HepG2 (cell line): Measurements from ENCODE around the gene C2orf81. TPM values are rescaled to one million over a fixed set of nuclear protein-coding genes. Genes with fewer than 3 reads are reported as not detected.
A peak's percentile ranks its signal among the peaks of the same experiment; 100 is the strongest.

ENCODE experiments used
- ARNTL ChIP-seq: sonication (generic); formaldehyde crosslinking; IDR thresholded peaks from 2 replicates; pipeline ENCODE4 v1.4.0; 2020; ENCODE audit warnings: mild to moderate bottlenecking, missing genetic modification reagents
- GTF2F1 ChIP-seq: fragments of 150-350 bp; IDR thresholded peaks from 2 replicates; pipeline ENCODE4 v1.6.1; 2014; ENCODE audit warnings: low read length
- ONECUT2 ChIP-seq: sonication (generic); formaldehyde crosslinking; IDR thresholded peaks from 2 replicates; pipeline ENCODE4 v1.4.0; 2020; ENCODE audit warnings: missing genetic modification reagents
- RNF2 ChIP-seq: fragments of 450-650 bp; conservative IDR thresholded peaks from 2 replicates; pipeline ENCODE4 v1.6.1; 2016; ENCODE audit warnings: low read depth
- SAFB2 ChIP-seq: sonication (generic); formaldehyde crosslinking; IDR thresholded peaks from 2 replicates; pipeline ENCODE4 v1.5.1; 2020; ENCODE audit warnings: missing genetic modification reagents, low read depth, mild to moderate bottlenecking, borderline replicate concordance
- SRSF9 ChIP-seq: fragments of 200-400 bp; formaldehyde crosslinking; IDR thresholded peaks from 2 replicates; pipeline ENCODE4 v1.6.1; 2018; ENCODE audit warnings: borderline replicate concordance, mild to moderate bottlenecking, low read depth, low read length; ENCODE audit not compliant: insufficient read depth, poor library complexity, severe bottlenecking
- ZFP36L1 ChIP-seq: sonication (generic); formaldehyde crosslinking; IDR thresholded peaks from 2 replicates; pipeline ENCODE4 v1.8.0; 2022; ENCODE audit warnings: mild to moderate bottlenecking, missing genetic modification reagents, moderate library complexity
- ZFP36L2 ChIP-seq: sonication (generic); formaldehyde crosslinking; IDR thresholded peaks from 2 replicates; pipeline ENCODE4 v1.4.0; 2020; ENCODE audit warnings: missing genetic modification reagents
- ZMAT3 ChIP-seq: sonication (generic); formaldehyde crosslinking; conservative IDR thresholded peaks from 2 replicates; pipeline ENCODE4 v1.7.0; 2021; ENCODE audit warnings: missing genetic modification reagents
- ZNF138 ChIP-seq: sonication (generic); formaldehyde crosslinking; IDR thresholded peaks from 2 replicates; pipeline ENCODE4 v1.5.0; 2020; ENCODE audit warnings: mild to moderate bottlenecking, low read depth, missing genetic modification reagents
- ZNF674 ChIP-seq: sonication (generic); formaldehyde crosslinking; IDR thresholded peaks from 2 replicates; pipeline ENCODE4 v1.5.0; 2020; ENCODE audit warnings: low read depth, mild to moderate bottlenecking, missing genetic modification reagents
- ZNF781 ChIP-seq: sonication (generic); formaldehyde crosslinking; IDR thresholded peaks from 2 replicates; pipeline ENCODE4 v1.5.1; 2020; ENCODE audit warnings: borderline replicate concordance, mild to moderate bottlenecking, missing genetic modification reagents; ENCODE audit errors: not compliant biosample characterization
- polyA plus RNA-seq, 8 experiments: library from polyadenylated mRNA; depleted of rRNA in 3 of 8; stranded (reverse) in 7 of 8; unstranded in 1 of 8; fragments of >200 nt; fragmentation: Illumina TruSeq in 4 of 8; extraction: Trizol in 4 of 8; gene quantifications; 2 replicates each; pipeline versions ENCODE4 v1.2.1 to v1.2.3, GENCODE V29; 2011 to 2016; ENCODE audit warnings: low read depth in 4 of 8, missing spikeins in 1 of 8, mixed read lengths in 1 of 8; ENCODE audit not compliant: insufficient read depth in 1 of 8
- total RNA-seq, 5 experiments: library from RNA; depleted of rRNA; stranded (reverse); fragments of >200 nt; fragmentation: Illumina TruSeq; extraction: Trizol; gene quantifications; 2 replicates each; pipeline ENCODE4 v1.2.3, GENCODE V29; 2016; ENCODE audit warnings: low read depth in 1 of 5
- TF ChIP-seq, protein P1 (sequence below): IDR thresholded peaks from 2 replicates; pipeline ENCODE4 v1.6.1; 2016; ENCODE audit warnings: missing compliant biosample characterization, missing genetic modification reagents, borderline replicate concordance
- TF ChIP-seq, protein P2 (sequence below): sonication (generic); formaldehyde crosslinking; IDR thresholded peaks from 2 replicates; pipeline ENCODE4 v1.4.0; 2020; ENCODE audit warnings: mild to moderate bottlenecking, missing genetic modification reagents
- TF ChIP-seq, protein P3 (sequence below): fragments of 450-650 bp; IDR thresholded peaks from 2 replicates; pipeline ENCODE4 v1.6.1; 2017
- TF ChIP-seq, protein P4 (sequence below): IDR thresholded peaks from 2 replicates; pipeline ENCODE4 v1.6.1; 2016; ENCODE audit warnings: low read depth
- TF ChIP-seq, protein P5 (sequence below): sonication (generic); formaldehyde crosslinking; IDR thresholded peaks from 2 replicates; pipeline ENCODE4 v1.5.1; 2020; ENCODE audit warnings: missing genetic modification reagents, mild to moderate bottlenecking, borderline replicate concordance

C2orf81 gene
- total and polyA plus RNA-seq, 2 of the 13 experiments (the other 11 are each of a cell fraction or from before 2014, with no cell fraction given): 0.15 to 0.17 TPM

DNA sequence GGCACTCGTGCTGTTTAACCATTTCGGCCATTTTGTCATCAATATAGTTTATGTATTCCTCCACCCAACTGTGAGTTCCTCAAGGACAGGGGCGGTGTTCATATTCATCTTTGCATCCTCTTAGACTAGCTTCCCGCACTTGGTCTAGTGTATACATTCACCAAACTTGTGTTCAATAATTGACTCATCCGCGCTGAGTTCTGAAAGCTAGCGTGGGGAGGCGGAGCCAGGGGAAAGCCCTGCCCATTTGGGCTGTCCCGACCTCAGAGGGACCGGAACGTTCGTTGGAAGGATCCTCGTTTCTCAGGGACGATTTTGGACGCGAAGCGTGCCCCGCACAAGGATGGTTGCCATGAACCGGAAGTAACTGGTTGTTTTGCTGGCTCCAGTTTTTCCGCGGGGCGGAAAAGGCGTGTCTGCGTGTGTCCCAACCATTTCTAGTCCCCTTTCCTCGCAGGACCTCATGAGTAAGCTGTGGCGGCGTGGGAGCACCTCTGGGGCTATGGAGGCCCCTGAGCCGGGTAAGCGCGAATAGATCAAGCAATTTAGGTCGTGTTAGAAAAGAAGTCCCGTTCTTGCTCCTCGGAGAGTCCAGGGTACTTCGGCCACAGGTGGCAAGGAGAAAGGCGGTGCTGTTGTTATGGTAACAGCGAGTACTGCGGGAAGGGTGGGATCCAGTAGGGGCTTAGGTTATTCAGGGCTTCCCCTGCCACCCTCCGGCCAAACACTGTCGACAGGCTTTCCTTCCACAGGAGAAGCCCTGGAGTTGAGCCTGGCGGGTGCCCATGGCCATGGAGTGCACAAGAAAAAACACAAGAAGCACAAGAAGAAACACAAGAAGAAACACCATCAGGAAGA, 33.5 kb upstream of the C2orf81 start, which contains the start of gene INO80B (continued):
- TF ChIP-seq, protein P1, sequence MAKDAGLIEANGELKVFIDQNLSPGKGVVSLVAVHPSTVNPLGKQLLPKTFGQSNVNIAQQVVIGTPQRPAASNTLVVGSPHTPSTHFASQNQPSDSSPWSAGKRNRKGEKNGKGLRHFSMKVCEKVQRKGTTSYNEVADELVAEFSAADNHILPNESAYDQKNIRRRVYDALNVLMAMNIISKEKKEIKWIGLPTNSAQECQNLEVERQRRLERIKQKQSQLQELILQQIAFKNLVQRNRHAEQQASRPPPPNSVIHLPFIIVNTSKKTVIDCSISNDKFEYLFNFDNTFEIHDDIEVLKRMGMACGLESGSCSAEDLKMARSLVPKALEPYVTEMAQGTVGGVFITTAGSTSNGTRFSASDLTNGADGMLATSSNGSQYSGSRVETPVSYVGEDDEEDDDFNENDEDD (CRISPR knock-in tag): peak; percentile 61; the same call in 1 of the 2 replicates
- TF ChIP-seq ZFP36L1 (peak; percentile 49; the same call in 1 of the 2 replicates), ZFP36L2 (no peak), SRSF9 (no peak), ARNTL (CRISPR knock-in tag) (peak; percentile 83), SAFB2 (CRISPR knock-in tag) (no peak; the same call in 1 of the 2 replicates), ONECUT2 (no peak; the same call in 1 of the 2 replicates), GTF2F1 (no peak), ZNF138 (CRISPR knock-in tag) (no peak), ZNF781 (CRISPR knock-in tag) (peak; percentile 61), ZMAT3 (CRISPR knock-in tag) (peak; percentile 79), RNF2 (0 out of 2 replicates have a peak, but pooled peaks have one; percentile 59), ZNF674 (CRISPR knock-in tag) (no peak)
- TF ChIP-seq, protein P2, sequence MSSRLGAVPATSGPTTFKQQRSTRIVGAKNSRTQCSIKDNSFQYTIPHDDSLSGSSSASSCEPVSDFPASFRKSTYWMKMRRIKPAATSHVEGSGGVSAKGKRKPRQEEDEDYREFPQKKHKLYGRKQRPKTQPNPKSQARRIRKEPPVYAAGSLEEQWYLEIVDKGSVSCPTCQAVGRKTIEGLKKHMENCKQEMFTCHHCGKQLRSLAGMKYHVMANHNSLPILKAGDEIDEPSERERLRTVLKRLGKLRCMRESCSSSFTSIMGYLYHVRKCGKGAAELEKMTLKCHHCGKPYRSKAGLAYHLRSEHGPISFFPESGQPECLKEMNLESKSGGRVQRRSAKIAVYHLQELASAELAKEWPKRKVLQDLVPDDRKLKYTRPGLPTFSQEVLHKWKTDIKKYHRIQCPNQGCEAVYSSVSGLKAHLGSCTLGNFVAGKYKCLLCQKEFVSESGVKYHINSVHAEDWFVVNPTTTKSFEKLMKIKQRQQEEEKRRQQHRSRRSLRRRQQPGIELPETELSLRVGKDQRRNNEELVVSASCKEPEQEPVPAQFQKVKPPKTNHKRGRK (CRISPR knock-in tag): peak; percentile 56; the same call in 1 of the 2 replicates
- TF ChIP-seq, protein P3, sequence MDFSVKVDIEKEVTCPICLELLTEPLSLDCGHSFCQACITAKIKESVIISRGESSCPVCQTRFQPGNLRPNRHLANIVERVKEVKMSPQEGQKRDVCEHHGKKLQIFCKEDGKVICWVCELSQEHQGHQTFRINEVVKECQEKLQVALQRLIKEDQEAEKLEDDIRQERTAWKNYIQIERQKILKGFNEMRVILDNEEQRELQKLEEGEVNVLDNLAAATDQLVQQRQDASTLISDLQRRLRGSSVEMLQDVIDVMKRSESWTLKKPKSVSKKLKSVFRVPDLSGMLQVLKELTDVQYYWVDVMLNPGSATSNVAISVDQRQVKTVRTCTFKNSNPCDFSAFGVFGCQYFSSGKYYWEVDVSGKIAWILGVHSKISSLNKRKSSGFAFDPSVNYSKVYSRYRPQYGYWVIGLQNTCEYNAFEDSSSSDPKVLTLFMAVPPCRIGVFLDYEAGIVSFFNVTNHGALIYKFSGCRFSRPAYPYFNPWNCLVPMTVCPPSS: no peak
- TF ChIP-seq, protein P4, sequence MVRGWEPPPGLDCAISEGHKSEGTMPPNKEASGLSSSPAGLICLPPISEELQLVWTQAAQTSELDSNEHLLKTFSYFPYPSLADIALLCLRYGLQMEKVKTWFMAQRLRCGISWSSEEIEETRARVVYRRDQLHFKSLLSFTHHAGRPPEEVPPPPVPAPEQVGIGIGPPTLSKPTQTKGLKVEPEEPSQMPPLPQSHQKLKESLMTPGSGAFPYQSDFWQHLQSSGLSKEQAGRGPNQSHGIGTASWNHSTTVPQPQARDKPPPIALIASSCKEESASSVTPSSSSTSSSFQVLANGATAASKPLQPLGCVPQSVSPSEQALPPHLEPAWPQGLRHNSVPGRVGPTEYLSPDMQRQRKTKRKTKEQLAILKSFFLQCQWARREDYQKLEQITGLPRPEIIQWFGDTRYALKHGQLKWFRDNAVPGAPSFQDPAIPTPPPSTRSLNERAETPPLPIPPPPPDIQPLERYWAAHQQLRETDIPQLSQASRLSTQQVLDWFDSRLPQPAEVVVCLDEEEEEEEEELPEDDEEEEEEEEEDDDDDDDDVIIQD (CRISPR knock-in tag): peak; percentile 73
- TF ChIP-seq, protein P5, sequence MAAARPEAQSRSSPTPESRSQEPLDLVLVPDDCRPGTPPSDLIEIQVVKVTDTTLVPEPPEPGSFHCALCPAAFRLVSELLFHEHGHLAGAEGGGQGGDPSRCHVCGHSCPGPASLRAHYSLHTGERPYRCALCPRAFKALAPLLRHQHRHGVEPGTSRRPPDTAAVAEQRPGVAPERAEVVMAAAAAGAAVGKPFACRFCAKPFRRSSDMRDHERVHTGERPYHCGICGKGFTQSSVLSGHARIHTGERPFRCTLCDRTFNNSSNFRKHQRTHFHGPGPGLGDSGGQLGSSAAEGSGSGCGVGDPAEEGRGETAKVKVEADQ (CRISPR knock-in tag): peak; percentile 94
